Body of pancreas (tissue), 4 donors: ENCODE results near the gene RNF6. TPM values are rescaled to one million over a fixed set of nuclear protein-coding genes. Genes with fewer than 3 reads are reported as not detected.

Source experiments
- ATAC-seq: fragments of 150-250 bp; one replicate; pipeline ENCODE4 v1.9.1; 2016
- DNase-seq, 4 donors: peaks; one replicate each; pipeline ENCODE4 v3.0.0-alpha.2; 2019
- H3K27ac ChIP-seq, 4 donors: fragments of 200-600 bp; sonication (generic); 1 replicate in 3 of 4; 2 replicates in 1 of 4; pipeline versions ENCODE4 v1.5.1 to v1.6.1; 2016 to 2019; ENCODE audit warnings: mild to moderate bottlenecking in 1 of 4, mixed read lengths in 1 of 4, moderate library complexity in 1 of 4
- H3K27me3 ChIP-seq, 2 donors: fragments of 200-600 bp; sonication (generic); one replicate each; pipeline ENCODE4 v1.6.0; 2016; ENCODE audit warnings: mild to moderate bottlenecking in 1 of 2
- H3K36me3 ChIP-seq, 2 donors: fragments of 200-600 bp; sonication (generic); replicated peaks in 1 of 2; 2 replicates each; pipeline ENCODE4 v1.5.1; 2016; ENCODE audit warnings: low read depth in 2 of 2; ENCODE audit not compliant: insufficient read depth in 1 of 2
- H3K4me1 ChIP-seq: fragments of 200-600 bp; sonication (generic); one replicate; pipeline ENCODE4 v1.6.0; 2016
- H3K4me3 ChIP-seq, 2 donors: fragments of 200-600 bp; sonication (generic); 1 replicate in 1 of 2; 2 replicates in 1 of 2; pipeline ENCODE4 v1.5.1; 2016 to 2019
- H3K9me3 ChIP-seq, 3 donors: fragments of 200-600 bp; sonication (generic); 1 replicate in 2 of 3; 2 replicates in 1 of 3; pipeline ENCODE4 v1.5.1; 2016
- CTCF ChIP-seq, 7 experiments: fragments of 450-650 bp in 4 of 7; fragments of 200-600 bp in 3 of 7; sonication (generic) in 3 of 7; IDR thresholded peaks; one replicate each; pipeline ENCODE4 v1.5.1; 2016 to 2019; ENCODE audit warnings: antibody characterized with exemption in 7 of 7
- POLR2A ChIP-seq, 3 donors: fragments of 450-650 bp; IDR thresholded peaks; one replicate each; pipeline ENCODE4 v1.6.1; 2016; ENCODE audit warnings: antibody characterized with exemption in 3 of 3, mild to moderate bottlenecking in 2 of 3
- WGBS, 2 donors: methylation state at CpG; one replicate each; pipeline ENCODE4 v1.1.5; 2017; 5-methylcytosine and 5-hydroxymethylcytosine counted together
- intact Hi-C: fragments of 100-400 bp; cut with DNase I; formaldehyde crosslinking; loops from one replicate; pipeline ENCODE4 v1.15.1; 2023
- total RNA-seq, 2 donors: library from RNA; depleted of rRNA; stranded (reverse); fragments of >200 nt; gene quantifications; one replicate each; pipeline ENCODE4 v1.1.0, GENCODE V29; 2016

The RNF6 gene
- total RNA-seq, 2 donors from 2014 or later = 6.9 to 13.0 TPM

- Histone ChIP-seq H3K36me3 (no peaks in the 10 kb centered on the region), H3K4me1 (no peaks in the 10 kb centered on the region), H3K4me3 (no peak overlapping the region), H3K9me3 (no peaks in the 10 kb centered on the region), H3K27me3 (no peaks in the 10 kb centered on the region), H3K27ac (no peak overlapping the region)
- 71 to 84% methylated on average over 2 of the region's 2 CpGs for WGBS, 2 donors
- intact Hi-C loops = no loop called here
- ATAC-seq (no peak), DNase-seq (no peak)
- TF ChIP-seq CTCF (IDR thresholded peaks at IDR 0.05) (no peak), POLR2A (IDR thresholded peaks at IDR 0.05) (no peak)
Observed at GRCh38 chr13:26247011-26247410, 24.9 kb upstream of the RNF6 start.

GRCh38 chr13:26246154-26246553 lies 24.0 kb upstream of the RNF6 start:
- Histone ChIP-seq H3K36me3 (no peaks in the 10 kb centered on the region), H3K9me3 (no peaks in the 10 kb centered on the region), H3K27me3 (no peaks in the 10 kb centered on the region), H3K4me1 (no peaks in the 10 kb centered on the region), H3K27ac (no peak overlapping the region), H3K4me3 (no peak overlapping the region)
- intact Hi-C loops = no loop called here
- no peak for ATAC-seq
- 44 to 49% methylated on average over 5 of the region's 5 CpGs for WGBS, 2 donors
- DNase-seq = no peak
- TF ChIP-seq CTCF (IDR thresholded peaks at IDR 0.05) = no peak
- no peak for TF ChIP-seq POLR2A (IDR thresholded peaks at IDR 0.05)

GRCh38 chr13:26236296-26236695 lies 14.2 kb upstream of the RNF6 start:
- Histone ChIP-seq H3K27ac (no peak overlapping the region), H3K36me3 (no peaks in the 10 kb centered on the region), H3K4me3 (no peak overlapping the region), H3K27me3 (no peaks in the 10 kb centered on the region), H3K9me3 (no peaks in the 10 kb centered on the region), H3K4me1 (no peaks in the 10 kb centered on the region)
- no peak for DNase-seq
- WGBS, 2 donors = 36% methylated on average over 1 of the region's 1 CpG; no CpG with 5 or more reads in 1 of the 2 donors
- no peak for ATAC-seq
- intact Hi-C loops = no loop called here
- no peak for TF ChIP-seq CTCF (IDR thresholded peaks at IDR 0.05)
- TF ChIP-seq POLR2A (IDR thresholded peaks at IDR 0.05) = no peak

- no peak overlapping the region for H3K4me3 ChIP-seq
- WGBS, 2 donors = 54 to 61% methylated on average over 6 of the region's 6 CpGs
- intact Hi-C loops = no loop called here
- no peak for TF ChIP-seq POLR2A (IDR thresholded peaks at IDR 0.05)
- no peak for TF ChIP-seq CTCF (IDR thresholded peaks at IDR 0.05)
- H3K27ac ChIP-seq = no peak overlapping the region
- no peaks in the 10 kb centered on the region for H3K4me1 ChIP-seq
- no peaks in the 10 kb centered on the region for H3K36me3 ChIP-seq
- no peaks in the 10 kb centered on the region for H3K27me3 ChIP-seq
- no peak for ATAC-seq
- no peaks in the 10 kb centered on the region for H3K9me3 ChIP-seq
- DNase-seq = no peak
Observed at GRCh38 chr13:26230703-26231102, 8.6 kb upstream of the RNF6 start.

GRCh38 chr13:26229080-26229615 lies 7.0 kb upstream of the RNF6 start:
- WGBS, 2 donors = 84 to 93% methylated on average over 6 to 13 of the region's 13 CpGs

More at GRCh38 chr13:26229080-26229615, 7.0 kb upstream of the RNF6 start:
- intact Hi-C loops = no loop called here
- TF ChIP-seq CTCF (IDR thresholded peaks at IDR 0.05) (no peak), POLR2A (IDR thresholded peaks at IDR 0.05) (no peak)
- Histone ChIP-seq H3K36me3 (no peaks in the 10 kb centered on the region), H3K4me1 (no peaks in the 10 kb centered on the region), H3K27ac (no peak overlapping the region), H3K4me3 (no peak overlapping the region), H3K27me3 (no peaks in the 10 kb centered on the region), H3K9me3 (no peaks in the 10 kb centered on the region)
- DNase-seq (no peak), ATAC-seq (no peak)
